HepG2 (cell line): ENCODE data around the gene GOLPH3. TPM values are rescaled to one million over a fixed set of nuclear protein-coding genes. Genes with fewer than 3 reads are reported as not detected.

Experiments used
- ARID5B ChIP-seq: IDR thresholded peaks from 2 replicates; pipeline ENCODE4 v1.4.0; 2020; ENCODE audit warnings: mild to moderate bottlenecking, missing genetic modification reagents
- ATF2 ChIP-seq: sonication (generic); formaldehyde crosslinking; IDR thresholded peaks from 2 replicates; pipeline ENCODE4 v1.4.0; 2020; ENCODE audit warnings: missing genetic modification reagents
- CHD4 ChIP-seq: fragments of 200-600 bp; sonication (generic); IDR thresholded peaks from 2 replicates; pipeline ENCODE4 v1.7.0; 2017; ENCODE audit warnings: mild to moderate bottlenecking, low read length, borderline replicate concordance
- HMG20B ChIP-seq: conservative IDR thresholded peaks from 2 replicates; pipeline ENCODE4 v1.6.1; 2016; ENCODE audit warnings: missing genetic modification reagents, missing compliant biosample characterization
- KDM5B ChIP-seq: sonication (generic); formaldehyde crosslinking; IDR thresholded peaks from 2 replicates; pipeline ENCODE4 v1.4.0; 2020; ENCODE audit warnings: missing genetic modification reagents, mild to moderate bottlenecking, borderline replicate concordance
- NONO ChIP-seq, 2 experiments: fragments of 450-650 bp in 1 of 2; sonication (generic) in 1 of 2; formaldehyde crosslinking in 1 of 2; IDR thresholded peaks in 1 of 2; conservative IDR thresholded peaks in 1 of 2; 2 replicates each; pipeline versions ENCODE4 v1.6.1 to v1.8.0; 2017 to 2022; ENCODE audit warnings: mild to moderate bottlenecking in 1 of 2, missing genetic modification reagents in 1 of 2, moderate library complexity in 1 of 2
- POLR2A ChIP-seq, 2 experiments: IDR thresholded peaks; 2 replicates each; pipeline ENCODE4 v1.6.1; 2011; ENCODE audit warnings: low read depth in 2 of 2, low read length in 2 of 2, mild to moderate bottlenecking in 1 of 2, moderate library complexity in 1 of 2; ENCODE audit not compliant: insufficient read depth in 1 of 2
- RFX5 ChIP-seq: IDR thresholded peaks from 2 replicates; pipeline ENCODE4 v1.6.1; 2011; ENCODE audit warnings: low read depth, low read length, improper control_type of control experiment
- SIN3A ChIP-seq: IDR thresholded peaks from 2 replicates; pipeline ENCODE4 v1.6.1; 2011; ENCODE audit warnings: low read depth, mild to moderate bottlenecking, control low read depth, low read length, borderline replicate concordance
- SIX1 ChIP-seq: sonication (generic); formaldehyde crosslinking; IDR thresholded peaks from 2 replicates; pipeline ENCODE4 v1.4.0; 2020; ENCODE audit warnings: missing genetic modification reagents, borderline replicate concordance
- SMAD9 ChIP-seq: sonication (generic); formaldehyde crosslinking; IDR thresholded peaks from 2 replicates; pipeline ENCODE4 v1.5.1; 2020; ENCODE audit warnings: mild to moderate bottlenecking, missing genetic modification reagents
- SSRP1 ChIP-seq: IDR thresholded peaks from 2 replicates; pipeline ENCODE4 v1.6.1; 2016; ENCODE audit warnings: control low read depth
- U2AF2 ChIP-seq: fragments of 200-400 bp; formaldehyde crosslinking; IDR thresholded peaks from 2 replicates; pipeline ENCODE4 v1.6.1; 2017; ENCODE audit warnings: low read depth, mild to moderate bottlenecking, low read length
- WIZ ChIP-seq: sonication (generic); formaldehyde crosslinking; IDR thresholded peaks from 2 replicates; pipeline ENCODE4 v1.5.1; 2020; ENCODE audit warnings: mild to moderate bottlenecking, missing genetic modification reagents
- ZBTB21 ChIP-seq: sonication (generic); formaldehyde crosslinking; IDR thresholded peaks from 2 replicates; pipeline ENCODE4 v1.4.0; 2020; ENCODE audit warnings: missing genetic modification reagents
- ZEB1 ChIP-seq: IDR thresholded peaks from 2 replicates; pipeline ENCODE4 v1.6.1; 2012; ENCODE audit warnings: mild to moderate bottlenecking, low read depth, inconsistent platforms; ENCODE audit not compliant: insufficient replicate concordance
- ZNF12 ChIP-seq: sonication (generic); formaldehyde crosslinking; IDR thresholded peaks from 2 replicates; pipeline ENCODE4 v1.5.0; 2020; ENCODE audit warnings: missing genetic modification reagents
- ZNF225 ChIP-seq: sonication (generic); formaldehyde crosslinking; IDR thresholded peaks from 2 replicates; pipeline ENCODE4 v1.4.0; 2020; ENCODE audit warnings: mild to moderate bottlenecking, missing genetic modification reagents
- ZNF362 ChIP-seq: sonication (generic); formaldehyde crosslinking; IDR thresholded peaks from 2 replicates; pipeline ENCODE4 v1.4.0; 2020; ENCODE audit warnings: missing genetic modification reagents, mild to moderate bottlenecking, borderline replicate concordance
- ZNF549 ChIP-seq: sonication (generic); formaldehyde crosslinking; IDR thresholded peaks from 2 replicates; pipeline ENCODE4 v1.5.0; 2020; ENCODE audit warnings: missing genetic modification reagents
- ZNF558 ChIP-seq: sonication (generic); formaldehyde crosslinking; IDR thresholded peaks from 2 replicates; pipeline ENCODE4 v1.9.0; 2022; ENCODE audit warnings: mild to moderate bottlenecking, missing genetic modification reagents, borderline replicate concordance
- ZNF629 ChIP-seq: sonication (generic); formaldehyde crosslinking; conservative IDR thresholded peaks from 2 replicates; pipeline ENCODE4 v1.5.0; 2020; ENCODE audit warnings: missing genetic modification reagents
- ZNF749 ChIP-seq: sonication (generic); formaldehyde crosslinking; IDR thresholded peaks from 2 replicates; pipeline ENCODE4 v1.8.0; 2022; ENCODE audit warnings: mild to moderate bottlenecking, missing genetic modification reagents, moderate library complexity, borderline replicate concordance
- polyA plus RNA-seq, 8 experiments: library from polyadenylated mRNA; depleted of rRNA in 3 of 8; stranded (reverse) in 7 of 8; unstranded in 1 of 8; fragments of >200 nt; fragmentation: Illumina TruSeq in 4 of 8; extraction: Trizol in 4 of 8; gene quantifications; 2 replicates each; pipeline versions ENCODE4 v1.2.1 to v1.2.3, GENCODE V29; 2011 to 2016; ENCODE audit warnings: low read depth in 4 of 8, missing spikeins in 1 of 8, mixed read lengths in 1 of 8; ENCODE audit not compliant: insufficient read depth in 1 of 8
- total RNA-seq, 5 experiments: library from RNA; depleted of rRNA; stranded (reverse); fragments of >200 nt; fragmentation: Illumina TruSeq; extraction: Trizol; gene quantifications; 2 replicates each; pipeline ENCODE4 v1.2.3, GENCODE V29; 2016; ENCODE audit warnings: low read depth in 1 of 5
- TF ChIP-seq, protein P1 (sequence below): sonication (generic); formaldehyde crosslinking; IDR thresholded peaks from 2 replicates; pipeline ENCODE4 v1.4.0; 2020; ENCODE audit warnings: missing genetic modification reagents

Gene GOLPH3
- total and polyA plus RNA-seq, 2 of the 13 experiments (the other 11 are each of a cell fraction or from before 2014, with no cell fraction given), result 59.5 to 84.5 TPM

DNA sequence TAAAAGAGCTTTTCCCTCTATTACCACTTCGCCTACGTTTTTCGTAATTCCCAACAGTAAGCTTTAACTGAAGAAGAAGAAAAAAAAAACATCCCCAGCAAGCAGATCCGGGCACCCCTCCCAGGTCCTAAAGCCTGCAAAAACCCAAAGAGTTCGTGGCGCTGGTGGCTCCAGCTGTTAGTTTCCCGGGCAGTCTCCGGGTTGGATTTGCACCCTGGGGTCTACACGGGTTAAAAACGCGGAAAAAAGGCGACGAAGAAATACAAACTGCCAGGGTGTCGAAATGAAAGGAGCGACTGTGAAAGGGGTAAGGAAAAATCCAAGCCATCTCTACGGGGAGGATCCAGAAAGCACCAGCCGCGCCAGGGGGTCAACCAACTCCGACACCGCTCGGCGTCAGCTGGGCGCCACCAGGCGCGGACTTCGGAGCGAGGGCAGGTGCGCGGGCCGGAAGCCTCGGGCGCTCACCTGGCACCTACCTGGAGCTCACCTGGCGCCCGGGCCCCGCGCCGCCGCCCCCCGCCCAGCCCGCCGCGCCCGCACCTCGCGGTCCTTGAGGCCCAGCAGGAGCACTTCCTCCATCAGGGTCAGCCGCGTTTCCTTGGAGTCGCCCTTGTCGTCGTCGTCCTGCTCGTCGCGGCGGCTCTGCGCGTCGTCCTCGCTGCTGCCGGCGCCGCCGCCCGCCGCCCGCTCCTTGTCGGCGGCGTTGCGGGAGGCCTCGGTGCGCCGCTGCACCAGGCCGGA is 680 bp downstream of the GOLPH3 start (continued):
- TF ChIP-seq HMG20B (CRISPR knock-in tag) (no peak), SSRP1 (CRISPR knock-in tag) (no peak), SIN3A (peak; percentile 10; the same call in 1 of the 2 replicates), KDM5B (CRISPR knock-in tag) (no peak), RFX5 (no peak), NONO (IDR thresholded peaks at IDR 0.05) (no peak), NONO (CRISPR knock-in tag; conservative IDR thresholded peaks at IDR 0.05) (no peak), ZNF558 (CRISPR knock-in tag) (peak; percentile 48; the same call in 1 of the 2 replicates), SIX1 (no peak), ZNF12 (CRISPR knock-in tag) (peak; percentile 89), ATF2 (CRISPR knock-in tag) (no peak), ARID5B (CRISPR knock-in tag) (no peak), ZNF225 (CRISPR knock-in tag) (no peak), U2AF2 (no peak), ZEB1 (peak; percentile 94), ZNF549 (no peak), WIZ (CRISPR knock-in tag) (0 out of 2 replicates have a peak, but pooled peaks have one; percentile 4), POLR2A (IDR thresholded peaks at IDR 0.05; ENCODE audit: insufficient read depth in 1 of 2, low read depth in 2 of 2, low read length in 2 of 2) (0 out of 4 replicates have a peak, but pooled peaks of 1 of the 2 experiments have one; percentile 41), SMAD9 (CRISPR knock-in tag) (no peak), ZNF749 (CRISPR knock-in tag) (0 out of 2 replicates have a peak, but pooled peaks have one; percentile 9), ZNF362 (CRISPR knock-in tag) (0 out of 2 replicates have a peak, but pooled peaks have one; percentile 35), CHD4 (no peak), ZBTB21 (no peak), ZNF629 (CRISPR knock-in tag) (no peak)
- TF ChIP-seq, protein P1, sequence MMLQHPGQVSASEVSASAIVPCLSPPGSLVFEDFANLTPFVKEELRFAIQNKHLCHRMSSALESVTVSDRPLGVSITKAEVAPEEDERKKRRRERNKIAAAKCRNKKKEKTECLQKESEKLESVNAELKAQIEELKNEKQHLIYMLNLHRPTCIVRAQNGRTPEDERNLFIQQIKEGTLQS (CRISPR knock-in tag), result no peak
